ENCODE results near the gene KIF1A. TPM values are rescaled to one million over a fixed set of nuclear protein-coding genes. Genes with fewer than 3 reads are reported as not detected.
"Not testable (repeated sequence)": the region's sequence is repeated elsewhere in the genome, so short reads cannot be mapped to it uniquely, and the experiment has no call there.

The KIF1A gene
- total RNA-seq, 8 experiments from 2014 or later = 0.36 to 180 (median 118) TPM

- peak in 7 of 8 experiments; percentile 7 to 78 (median 69) for ATAC-seq (replicated peaks in 6 of 8)
- WGBS, 10 experiments = 100% methylated on average over 1 of the region's 16 CpGs; no CpG with 5 or more reads in 9 of the 10 experiments
These were observed 145.4 kb downstream of the KIF1A start for GRCh38 chr2:240674461-240675184.

DNA sequence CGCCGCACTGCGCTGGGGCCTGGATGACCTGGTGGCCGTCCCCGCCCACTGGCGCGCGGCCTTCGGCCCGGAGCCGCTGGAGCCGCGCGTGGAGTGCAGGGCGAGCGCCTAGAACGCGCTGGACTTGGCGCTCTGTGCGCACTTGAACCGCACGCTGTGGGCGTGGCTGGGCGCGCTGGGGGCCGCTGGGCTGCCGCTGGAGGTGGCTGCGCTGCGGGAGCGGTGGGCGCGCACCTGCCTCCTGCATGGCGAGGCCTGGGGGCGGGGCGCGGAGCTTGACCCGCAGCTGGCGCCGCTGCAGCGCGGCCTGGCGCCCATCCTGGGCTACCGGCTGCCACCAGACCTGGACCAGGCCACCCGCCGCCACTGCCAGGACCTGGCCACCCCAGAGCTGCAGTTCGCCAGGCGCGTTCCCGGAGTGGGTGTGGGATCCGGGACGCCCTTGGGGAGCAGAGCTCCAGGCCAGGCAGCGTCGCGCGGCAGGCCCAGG lies 147.3 kb downstream of the KIF1A start:
- Histone ChIP-seq H3K27ac (no peak overlapping the region), H3K4me3 (no peak overlapping the region), H3K4me1 (replicated peaks in 1 of 2) (no peaks in the 10 kb centered on the region)
- 15 to 51% methylated on average over 4 to 11 of the region's 55 CpGs; no CpG with 5 or more reads in 8 of the 10 experiments for WGBS, 10 experiments
- in situ Hi-C loops (cut with MboI; ENCODE audit: low pct_unique_long_range_greater_than_20kb in 2 of 9, low sequenced_read_pairs in 9 of 9, unreplicated experiment in 9 of 9) = no loop called here
- no peak for ATAC-seq (replicated peaks in 6 of 8)

More at GRCh38 chr2:240674461-240675184, 145.4 kb downstream of the KIF1A start:
- H3K27ac ChIP-seq; in situ Hi-C loops (cut with MboI; ENCODE audit: low pct_unique_long_range_greater_than_20kb in 2 of 9, low sequenced_read_pairs in 9 of 9, unreplicated experiment in 9 of 9); H3K4me1 ChIP-seq (replicated peaks in 1 of 2); H3K4me3 ChIP-seq: not testable (repeated sequence)

- Histone ChIP-seq H3K4me1 (replicated peaks in 1 of 2) (no peaks in the 10 kb centered on the region), H3K27ac (no peak overlapping the region), H3K4me3 (no peak overlapping the region)
- ATAC-seq (replicated peaks in 6 of 8) = no peak
- in situ Hi-C loops (cut with MboI; ENCODE audit: low pct_unique_long_range_greater_than_20kb in 2 of 9, low sequenced_read_pairs in 9 of 9, unreplicated experiment in 9 of 9) = no loop called here
- WGBS, 10 experiments = 38 to 94% (median 63%) methylated on average over 2 to 9 of the region's 46 CpGs; no CpG with 5 or more reads in 6 of the 10 experiments
These were observed 147.8 kb downstream of the KIF1A start for GRCh38 chr2:240672076-240672700.

DNA sequence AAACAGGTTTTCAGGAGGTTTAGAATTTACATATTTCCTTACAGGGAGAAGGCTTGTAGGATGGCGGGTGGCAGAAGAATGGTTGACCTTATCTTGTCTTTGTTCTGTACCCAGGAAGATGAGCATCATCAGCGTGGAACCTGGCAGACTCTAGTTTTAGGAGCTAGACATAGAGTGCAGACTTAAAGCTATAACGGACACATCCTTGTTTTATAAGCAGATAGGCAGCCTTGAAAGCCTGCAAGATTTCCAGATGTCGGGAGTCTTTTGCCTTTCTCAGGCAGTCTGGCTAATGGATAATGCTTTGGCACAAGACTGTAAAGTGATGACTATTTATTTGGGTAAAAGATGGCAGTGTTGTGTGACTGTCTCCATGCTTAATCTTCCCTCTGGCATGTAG lies 149.1 kb downstream of the KIF1A start:
- in situ Hi-C loops (cut with MboI; ENCODE audit: low pct_unique_long_range_greater_than_20kb in 2 of 9, low sequenced_read_pairs in 9 of 9, unreplicated experiment in 9 of 9) = no loop called here
- WGBS, 10 experiments = 38 to 89% (median 64%) methylated on average over 1 to 4 of the region's 4 CpGs; no CpG with 5 or more reads in 2 of the 10 experiments

DNA sequence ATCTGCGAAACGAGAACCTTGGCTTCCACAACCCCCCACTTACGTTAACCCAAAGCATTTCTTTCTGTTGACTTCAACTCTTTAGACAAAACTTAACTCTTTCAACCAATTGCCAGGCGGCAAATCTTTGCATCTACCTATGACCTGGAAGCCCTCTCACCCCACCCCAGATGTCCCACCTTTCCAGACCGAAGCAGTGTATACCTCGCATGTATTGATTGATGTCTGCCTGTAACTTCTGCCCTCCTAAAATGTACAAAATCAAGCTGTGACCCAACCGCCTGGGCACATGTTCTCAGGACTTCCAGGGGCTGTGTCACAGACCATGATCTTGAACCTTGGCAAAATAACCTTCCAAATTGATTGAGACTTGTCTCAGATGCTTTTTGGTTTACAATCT lies 149.6 kb downstream of the KIF1A start:
- Histone ChIP-seq H3K27ac (no peak overlapping the region), H3K4me3 (no peak overlapping the region), H3K4me1 (replicated peaks in 1 of 2) (no peaks in the 10 kb centered on the region)
- 0 to 67% (median 47%) methylated on average over 2 to 6 of the region's 7 CpGs; no CpG with 5 or more reads in 3 of the 10 experiments for WGBS, 10 experiments
- ATAC-seq (replicated peaks in 6 of 8) = no peak
- in situ Hi-C loops (cut with MboI; ENCODE audit: low pct_unique_long_range_greater_than_20kb in 2 of 9, low sequenced_read_pairs in 9 of 9, unreplicated experiment in 9 of 9) = no loop called here

More for the DNA sequence above, 149.1 kb downstream of the KIF1A start:
- Histone ChIP-seq H3K4me3 (no peak overlapping the region), H3K4me1 (replicated peaks in 1 of 2) (no peaks in the 10 kb centered on the region), H3K27ac (no peak overlapping the region)
- no peak for ATAC-seq (replicated peaks in 6 of 8)

DNA sequence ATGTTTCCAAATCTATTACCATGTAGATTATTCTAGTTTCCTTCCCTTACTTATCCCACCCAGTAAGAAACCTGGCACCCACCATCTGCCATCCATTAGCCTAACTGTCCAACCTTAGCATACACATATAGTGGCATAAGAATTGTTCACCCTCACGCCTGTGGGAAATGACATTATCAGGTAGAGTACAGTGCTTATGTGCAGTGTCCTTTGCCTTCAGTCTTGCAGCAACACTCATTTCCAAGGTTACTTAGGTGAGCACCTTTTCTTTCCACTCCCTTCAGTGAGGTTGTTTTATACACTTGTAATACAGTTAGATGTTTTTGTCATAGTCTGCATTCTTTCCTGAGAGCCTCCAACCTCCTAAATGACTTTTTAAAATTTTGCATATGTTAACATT lies 155.4 kb downstream of the KIF1A start:
- WGBS, 10 experiments = 0 to 75% (median 56%) methylated on average over 1 of the region's 1 CpG; no CpG with 5 or more reads in 5 of the 10 experiments
- H3K4me3 ChIP-seq = no peak overlapping the region
- no peaks in the 10 kb centered on the region for H3K4me1 ChIP-seq (replicated peaks in 1 of 2)
- no peak for ATAC-seq (replicated peaks in 6 of 8)
- in situ Hi-C loops (cut with MboI; ENCODE audit: low pct_unique_long_range_greater_than_20kb in 2 of 9, low sequenced_read_pairs in 9 of 9, unreplicated experiment in 9 of 9) = no loop called here
- H3K27ac ChIP-seq = no peak overlapping the region

Other genes with a start within 250 kb of the KIF1A start
- 10 to 100 TPM; 13.9 to 35.9 (median 23.9) TPM for gene CAPN10, start 233.5 kb downstream of the KIF1A start, total RNA-seq
- gene GPR35, start 194.7 kb downstream of the KIF1A start, total RNA-seq = 1 to 10 TPM in 2 of 8 experiments, under 1 TPM in 6; 0.15 to 1.3 (median 0.54) TPM
- gene AQP12B, start 137.3 kb downstream of the KIF1A start, total RNA-seq = under 1 TPM in 7 of 8 experiments, not detected in 1; 0.05 to 0.52 (median 0.21) TPM
- not detected for gene AQP12A, start 128.4 kb downstream of the KIF1A start, total RNA-seq
- under 1 TPM in 5 of 8 experiments, not detected in 3; 0.14 to 1.00 (median 0.38) TPM for gene AGXT, start 48.6 kb upstream of the KIF1A start, total RNA-seq
- gene MAB21L4, start 75.9 kb upstream of the KIF1A start, total RNA-seq = under 1 TPM in 4 of 8 experiments, not detected in 4; 0.08 to 0.38 (median 0.21) TPM
- 1 to 10 TPM in 1 of 8 experiments, under 1 TPM in 5, not detected in 2; 0.29 to 3.4 (median 0.64) TPM for gene CROCC2, start 86.1 kb upstream of the KIF1A start, total RNA-seq
- 10 to 100 TPM in 1 of 8 experiments, 1 to 10 TPM in 4, under 1 TPM in 3; 0.71 to 15.4 (median 2.8) TPM for gene SNED1, start 178.4 kb upstream of the KIF1A start, total RNA-seq